Cortex of kidney (tissue), 1 donor: Measurements from ENCODE around the gene C9.
"Not testable (repeated sequence)": the region's sequence is repeated elsewhere in the genome, so short reads cannot be mapped to it uniquely, and the experiment has no call there.

Experiments used
- DNase-seq: peaks from one replicate; lab custom pipeline; 2025; lab: John Stamatoyannopoulos, UW

The C9 gene

GRCh38 chr5:39371367-39371635, 7.0 kb upstream of the C9 start:
- no peak for DNase-seq

GRCh38 chr5:39370555-39371366, 6.5 kb upstream of the C9 start:
- DNase-seq, result no peak

DNA sequence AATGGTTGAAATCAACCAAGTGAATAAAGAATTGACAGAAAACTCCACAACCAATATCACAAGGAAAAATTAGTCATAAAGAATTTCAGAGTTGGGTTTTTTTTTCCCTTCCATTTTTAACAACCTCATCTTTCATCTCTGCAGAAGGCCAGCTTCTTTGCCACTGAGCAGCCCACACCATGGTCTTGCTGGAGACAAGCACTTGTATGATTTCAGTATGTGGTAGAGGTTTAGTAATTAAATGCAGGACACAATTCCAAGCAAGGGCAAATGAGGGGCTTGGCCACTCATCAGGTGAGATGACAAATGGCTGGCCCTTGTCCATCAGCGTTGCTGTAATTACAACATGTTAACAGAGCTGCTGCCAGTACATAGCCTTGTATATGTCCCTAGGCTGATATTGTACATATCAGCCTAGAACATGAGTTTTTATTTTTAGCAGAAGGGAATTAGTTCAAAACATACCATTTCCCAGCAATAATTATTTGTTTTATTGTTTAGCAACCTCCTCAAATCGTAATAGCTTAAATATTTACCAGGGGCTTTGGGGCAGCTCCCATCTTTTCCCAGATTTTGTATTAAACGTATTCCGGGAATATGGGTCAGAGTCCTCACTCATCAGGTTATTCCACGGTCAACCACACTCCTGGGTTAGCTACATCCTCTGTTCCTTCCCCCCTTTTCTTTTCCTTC, 5.0 kb upstream of the C9 start:
- DNase-seq, result no peak

DNA sequence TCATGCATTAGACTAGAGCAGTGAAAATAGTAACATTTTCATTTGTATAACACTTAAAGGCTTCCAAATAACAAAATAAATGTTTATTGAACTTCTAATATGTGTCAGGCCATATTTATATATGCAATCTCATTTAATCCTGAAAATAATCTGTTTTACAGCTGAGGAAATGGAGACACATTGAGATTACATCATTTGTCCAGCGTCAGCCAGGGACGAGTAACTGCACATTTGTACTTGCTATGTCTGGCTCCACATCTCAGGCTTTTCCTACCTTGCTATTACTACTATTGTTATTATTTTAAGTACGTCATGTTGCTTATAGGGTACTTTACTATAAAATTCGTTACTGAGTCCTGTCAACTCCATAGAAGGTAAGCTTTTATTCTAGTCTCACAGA, 3.8 kb upstream of the C9 start:
- DNase-seq, result no peak

- no peak for DNase-seq
Observed at GRCh38 chr5:39367711-39368110, 3.4 kb upstream of the C9 start.

DNA sequence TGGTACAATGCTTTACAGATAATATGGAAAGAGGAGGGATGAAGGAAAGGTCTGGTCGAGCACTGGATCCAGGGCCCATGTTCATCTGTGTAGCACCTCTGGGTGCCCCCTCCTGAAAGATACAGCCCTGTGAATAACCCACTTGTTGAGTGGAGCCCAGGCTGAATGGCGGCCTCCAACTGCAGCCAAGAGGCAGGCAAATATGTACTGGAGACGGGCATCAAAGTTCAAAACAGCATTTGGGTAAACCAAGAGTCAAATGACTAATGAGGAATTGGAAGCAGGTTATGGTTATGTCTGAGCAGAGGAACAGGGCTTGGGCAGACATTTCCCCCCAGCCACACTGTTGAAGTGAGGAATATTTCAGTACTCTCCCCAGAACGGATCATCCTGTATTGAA, 1.1 kb downstream of the C9 start:
- no peak for DNase-seq

GRCh38 chr5:39362646-39363045, 1.6 kb downstream of the C9 start:
- no peak for DNase-seq

DNA sequence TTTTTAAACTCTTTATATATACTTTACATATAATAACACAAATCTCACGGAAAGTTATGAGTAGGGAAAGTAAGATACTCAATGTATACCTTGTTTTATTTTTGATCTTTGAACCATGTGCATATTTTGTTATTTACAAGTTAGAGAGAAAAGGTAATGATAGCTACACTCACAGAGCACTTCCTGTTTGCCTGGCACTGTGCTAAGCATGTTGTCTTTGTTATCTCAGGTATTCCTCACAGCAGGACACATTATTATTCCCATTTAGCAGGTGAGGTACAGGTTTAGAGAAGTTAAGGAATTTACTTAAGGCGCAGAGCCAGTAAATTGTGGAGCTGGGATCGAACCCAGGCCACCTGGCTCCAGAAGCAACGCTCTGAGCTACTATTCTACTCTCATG, 3.0 kb downstream of the C9 start:
- DNase-seq, result no peak

DNA sequence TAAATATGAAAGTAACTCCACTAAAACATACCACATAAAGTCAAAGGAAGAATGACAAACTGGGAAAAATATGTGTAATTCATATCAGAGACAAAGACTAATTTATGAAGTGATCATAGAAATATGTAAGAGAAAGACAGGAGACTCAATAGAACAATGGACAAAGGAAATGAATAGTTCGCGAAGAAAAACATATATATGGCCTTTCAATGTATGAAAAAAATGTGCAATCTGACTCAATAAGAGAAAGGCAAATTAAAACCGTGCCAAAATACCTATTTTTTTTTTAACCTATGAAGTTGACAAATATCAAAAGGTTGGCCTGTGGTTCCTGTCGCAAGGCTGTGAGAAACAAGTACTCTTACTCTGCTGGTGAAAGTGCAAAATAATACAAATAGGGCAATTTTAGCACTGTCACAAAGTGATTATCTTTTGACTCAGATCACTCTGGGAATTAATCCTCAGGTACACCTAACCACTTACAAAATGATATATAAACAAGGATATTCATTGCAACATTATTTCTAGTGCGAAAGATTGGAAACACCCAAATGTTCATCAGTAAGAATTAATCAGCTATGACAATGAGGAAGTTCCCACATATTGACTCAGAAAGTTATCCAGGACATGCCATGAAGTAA, 3.7 kb downstream of the C9 start:
- DNase-seq, result no peak

DNA sequence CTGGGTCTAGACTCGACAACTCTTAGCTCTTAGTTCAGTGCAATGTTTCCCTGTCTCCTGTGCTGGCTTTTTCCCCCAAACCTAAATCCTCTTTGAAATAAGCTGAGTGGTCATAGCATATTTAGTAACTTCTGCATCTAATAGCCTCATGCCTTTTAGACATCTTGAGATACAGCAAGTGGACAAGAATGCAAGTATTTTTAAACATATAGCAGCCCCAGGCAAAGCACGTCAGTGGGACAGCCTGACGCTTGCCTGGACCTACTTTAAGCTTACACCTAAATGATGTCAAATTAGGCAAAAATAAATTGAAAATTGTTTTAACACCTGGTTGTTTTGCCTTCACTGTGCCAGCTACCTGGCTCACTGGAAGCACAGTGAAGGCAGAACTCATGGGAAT, 8.0 kb downstream of the C9 start:
- no peak for DNase-seq

- DNase-seq, result no peak
Observed at GRCh38 chr5:39355324-39355723, 9.0 kb downstream of the C9 start.

- DNase-seq, result no peak
Observed at GRCh38 chr5:39353717-39354399, 10.4 kb downstream of the C9 start.

DNA sequence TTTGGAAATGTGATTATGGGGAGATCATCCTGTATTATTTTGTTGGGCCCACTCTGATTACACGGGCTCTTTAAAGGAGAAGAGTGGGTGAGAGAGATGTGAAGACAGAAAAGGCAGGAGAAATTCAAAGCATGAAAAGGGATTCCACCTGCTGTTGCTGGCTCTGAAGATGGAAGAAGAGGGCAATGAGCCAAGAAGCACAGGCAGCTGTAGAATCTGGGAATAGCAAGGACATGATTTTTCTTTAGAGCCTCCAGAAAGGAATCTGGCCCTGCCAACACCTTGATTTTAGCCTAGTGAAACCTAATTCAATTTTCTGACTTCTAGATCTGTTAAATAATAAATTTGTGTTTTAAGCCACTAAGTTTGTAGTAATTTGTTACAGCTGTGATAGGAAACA, 11.3 kb downstream of the C9 start:
- DNase-seq, result no peak

GRCh38 chr5:39352170-39352569, 12.1 kb downstream of the C9 start:
- DNase-seq, result no peak

DNA sequence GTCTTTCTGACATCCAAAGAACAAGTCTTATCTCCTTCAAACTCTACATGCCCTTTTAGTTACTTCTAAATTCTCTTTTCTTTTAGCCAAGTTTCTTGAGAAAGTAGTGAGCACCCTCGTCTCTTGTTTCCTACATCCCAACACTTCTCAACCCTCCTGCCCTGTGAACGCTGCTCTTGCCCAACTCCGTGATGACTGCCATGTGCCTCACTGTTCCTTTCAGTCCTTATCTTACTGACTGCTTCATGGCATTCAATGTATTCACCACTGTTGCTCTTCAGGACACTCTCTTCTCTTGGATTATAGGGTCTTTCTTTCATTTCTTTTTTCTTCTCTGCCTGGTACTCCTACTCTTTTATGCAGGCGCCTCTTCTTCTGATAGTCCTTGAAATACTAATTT, 14.8 kb downstream of the C9 start:
- no peak for DNase-seq

GRCh38 chr5:39342460-39342859, 21.8 kb downstream of the C9 start:
- DNase-seq, result no peak

DNA sequence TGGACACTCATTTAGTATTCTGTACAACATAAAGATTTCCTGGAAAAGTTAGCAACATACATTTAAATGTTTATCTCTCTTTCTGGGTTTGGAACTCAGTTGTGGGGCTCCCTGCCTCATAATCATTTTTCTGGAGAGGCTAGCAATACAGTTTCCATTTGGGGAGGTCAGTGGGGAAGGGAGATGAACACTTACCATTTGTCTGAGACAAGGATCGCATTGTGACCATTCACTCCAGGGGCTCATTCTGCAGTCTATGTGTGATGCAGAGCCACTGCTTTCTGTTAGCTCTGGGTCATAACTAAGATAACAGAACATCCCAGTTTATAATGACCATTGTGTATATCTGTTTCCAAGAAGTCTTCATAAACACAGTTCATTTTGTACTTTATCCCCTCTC, 22.4 kb downstream of the C9 start:
- no peak for DNase-seq

GRCh38 chr5:39340506-39340905, 23.8 kb downstream of the C9 start:
- DNase-seq, result no peak

DNA sequence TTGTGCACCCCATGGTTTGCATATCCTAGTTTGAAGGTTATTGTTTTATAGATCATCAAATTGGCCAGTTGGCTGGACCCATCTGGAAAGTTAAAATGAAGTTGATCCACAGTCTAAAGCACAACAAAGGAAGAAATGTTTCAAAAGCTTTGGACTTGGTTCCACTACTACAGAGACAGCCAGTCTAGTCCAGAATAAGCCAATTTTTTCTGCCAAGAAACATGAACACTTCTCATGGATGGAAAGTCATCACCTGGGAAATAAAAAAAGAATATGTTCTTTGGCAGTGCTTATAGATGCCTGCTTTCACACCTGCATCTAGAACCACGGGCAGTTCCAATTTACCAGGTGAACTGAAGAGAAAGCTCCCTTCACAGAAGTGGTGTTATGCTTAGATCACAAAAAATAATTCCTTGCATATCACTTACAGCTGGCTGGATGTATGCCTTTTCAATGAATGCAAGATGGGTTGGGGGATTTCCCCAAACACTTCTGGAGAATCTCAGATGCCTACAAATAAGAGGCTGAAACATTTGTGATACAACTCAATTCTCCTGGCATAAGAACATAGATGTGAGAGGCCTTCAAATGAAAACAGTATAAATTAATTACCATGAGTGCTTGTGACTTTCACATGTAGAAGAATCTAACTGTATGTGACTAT, 26.9 kb downstream of the C9 start:
- DNase-seq, result no peak

GRCh38 chr5:39334296-39334695, 30.0 kb downstream of the C9 start:
- DNase-seq, result not testable (repeated sequence)

DNA sequence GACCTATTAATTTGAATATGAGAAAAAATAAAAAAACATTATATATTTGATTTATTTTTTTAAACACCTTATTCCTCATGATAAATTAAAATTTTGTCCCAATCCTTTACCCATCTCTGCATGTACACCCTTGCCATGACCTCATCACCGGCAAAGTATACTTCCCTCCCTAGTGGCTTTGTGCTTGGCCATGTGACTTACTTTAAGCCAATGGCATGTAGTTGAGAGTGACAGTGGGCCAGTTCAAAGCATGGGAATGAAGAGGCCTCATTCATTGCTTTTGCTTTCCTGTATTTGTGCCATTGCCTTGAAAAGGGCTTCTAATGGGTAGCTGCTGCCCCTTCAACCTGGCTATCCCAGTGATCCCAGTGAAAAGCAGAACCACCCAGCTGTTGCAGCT, 31.2 kb downstream of the C9 start:
- no peak for DNase-seq

DNA sequence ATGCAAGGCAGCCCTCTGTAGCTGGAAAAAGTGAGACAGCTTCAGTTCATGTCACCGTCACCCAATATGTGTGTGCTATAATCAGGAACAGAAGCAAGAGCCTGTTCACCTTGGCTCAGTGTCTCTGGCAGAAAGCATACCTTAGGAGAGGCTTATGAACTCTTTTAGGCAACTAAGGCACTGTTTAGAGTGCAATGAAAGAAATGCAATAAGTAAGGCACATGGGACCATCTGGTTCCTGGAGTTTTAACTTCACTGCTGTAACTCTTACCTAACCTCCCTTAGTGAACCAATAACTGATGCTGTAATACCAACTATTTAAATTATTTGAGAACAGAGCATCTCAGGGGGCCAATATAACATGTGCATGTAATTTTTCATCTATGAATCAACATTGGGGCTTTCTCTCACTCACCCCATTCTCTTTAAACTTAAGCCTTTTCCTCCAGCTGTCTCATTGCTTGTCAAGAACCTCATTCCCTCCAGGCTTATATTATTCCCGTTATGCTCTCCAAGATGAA, 32.4 kb downstream of the C9 start:
- no peak for DNase-seq
